IMR-90 (cell line): ENCODE results near the gene KLF2. TPM values are rescaled to one million over a fixed set of nuclear protein-coding genes. Genes with fewer than 3 reads are reported as not detected.

Experiments used
- ATAC-seq: fragments of 200-7000 bp; cut with Tn5 transposase; 2 replicates; pipeline ENCODE4 v1.9.1; 2020; ENCODE audit warnings: low read depth, mild to moderate bottlenecking, moderate library complexity
- BruUV-seq: library from RNA; stranded (reverse); fragments of 400-500 nt; replicated peaks from 2 replicates; lab custom pipeline; 2021; lab: Mats Ljungman, UMichigan
- CTCF ChIA-PET: fragments of 300-600 bp; formaldehyde crosslinking; extraction: SDS; loops from one replicate; lab custom pipeline; 2021; ENCODE audit warnings: antibody characterized with exemption; lab: Yijun Ruan, JAX
- POLR2A ChIA-PET: fragments of 300-600 bp; sonication (Branson Sonifier 250); formaldehyde crosslinking; loops from one replicate; lab custom pipeline; 2022; ENCODE audit warnings: antibody characterized with exemption; ENCODE audit not compliant: unreplicated experiment; lab: Charles Lee
- DNase-seq: peaks from one replicate; pipeline ENCODE4 v3.0.0; 2013
- H2AFZ ChIP-seq: replicated peaks from 2 replicates; pipeline ENCODE3; 2013; ENCODE audit warnings: low read length, mild to moderate bottlenecking; ENCODE audit not compliant: poor library complexity
- H2AK5ac ChIP-seq: 2 replicates; pipeline ENCODE4 v1.6.1; 2013; ENCODE audit warnings: low read depth, low read length, inconsistent platforms
- H2AK9ac ChIP-seq: replicated peaks from 2 replicates; pipeline ENCODE3; 2013; ENCODE audit warnings: mild to moderate bottlenecking, low read depth, low read length, moderate library complexity; ENCODE audit not compliant: poor library complexity
- H2BK120ac ChIP-seq: 2 replicates; pipeline ENCODE4 v1.6.1; 2013; ENCODE audit warnings: low read depth, low read length, inconsistent platforms
- H2BK15ac ChIP-seq: 3 replicates; pipeline ENCODE4 v1.6.1; 2013; ENCODE audit warnings: low read depth, low read length, inconsistent platforms
- H2BK20ac ChIP-seq: 2 replicates; pipeline ENCODE4 v1.6.1; 2013; ENCODE audit warnings: low read depth, mild to moderate bottlenecking, inconsistent platforms, low read length, moderate library complexity
- H2BK5ac ChIP-seq: 2 replicates; pipeline ENCODE4 v1.6.1; 2013; ENCODE audit warnings: mild to moderate bottlenecking, low read depth, low read length, inconsistent platforms; ENCODE audit not compliant: poor library complexity, severe bottlenecking
- H3K14ac ChIP-seq: replicated peaks from 2 replicates; pipeline ENCODE4 v1.6.1; 2013; ENCODE audit warnings: low read depth, low read length, inconsistent platforms
- H3K18ac ChIP-seq: 2 replicates; pipeline ENCODE4 v1.6.1; 2013; ENCODE audit warnings: low read depth, low read length, control low read depth
- H3K23ac ChIP-seq: 2 replicates; pipeline ENCODE4 v1.6.1; 2013; ENCODE audit warnings: low read depth, low read length, inconsistent platforms
- H3K27ac ChIP-seq: 2 replicates; pipeline ENCODE4 v1.5.1; 2013; ENCODE audit warnings: mild to moderate bottlenecking, control low read depth, low read length; ENCODE audit not compliant: insufficient read depth
- H3K27me3 ChIP-seq: 2 replicates; pipeline ENCODE4 v1.6.1; 2013; ENCODE audit warnings: low read length; ENCODE audit not compliant: control insufficient read depth, insufficient read depth
- H3K36me3 ChIP-seq: 2 replicates; pipeline ENCODE4 v1.6.1; 2013; ENCODE audit warnings: low read length, mixed read lengths; ENCODE audit not compliant: control insufficient read depth, insufficient read depth
- H3K4ac ChIP-seq: 2 replicates; pipeline ENCODE4 v1.6.1; 2013; ENCODE audit warnings: low read depth, low read length, inconsistent platforms
- H3K4me1 ChIP-seq: 2 replicates; pipeline ENCODE4 v1.6.1; 2013; ENCODE audit warnings: low read length, mixed read lengths; ENCODE audit not compliant: control insufficient read depth, insufficient read depth
- H3K4me2 ChIP-seq: 2 replicates; pipeline ENCODE4 v1.6.1; 2013; ENCODE audit warnings: low read depth, mild to moderate bottlenecking, control low read depth, low read length, moderate library complexity
- H3K4me3 ChIP-seq: 2 replicates; pipeline ENCODE4 v1.5.1; 2013; ENCODE audit warnings: low read depth, mild to moderate bottlenecking, control low read depth, low read length, moderate library complexity; ENCODE audit not compliant: insufficient read depth
- H3K56ac ChIP-seq: 2 replicates; pipeline ENCODE4 v1.6.1; 2013; ENCODE audit warnings: low read length, inconsistent platforms; ENCODE audit not compliant: insufficient read depth; ENCODE audit errors: extremely low read depth
- H3K79me1 ChIP-seq, 2 experiments: 2 replicates each; pipeline ENCODE4 v1.6.1; 2013; ENCODE audit warnings: low read length in 2 of 2, inconsistent platforms in 1 of 2, low read depth in 1 of 2
- H3K9ac ChIP-seq: 2 replicates; pipeline ENCODE4 v1.6.1; 2013; ENCODE audit warnings: low read depth, low read length, control low read depth
- H3K9me1 ChIP-seq: 2 replicates; pipeline ENCODE4 v1.6.1; 2013; ENCODE audit warnings: low read length, inconsistent platforms; ENCODE audit not compliant: insufficient read depth
- H3K9me3 ChIP-seq: 2 replicates; pipeline ENCODE4 v1.6.1; 2013; ENCODE audit warnings: low read length; ENCODE audit not compliant: control insufficient read depth, insufficient read depth
- H4K20me1 ChIP-seq: 2 replicates; pipeline ENCODE4 v1.6.1; 2013; ENCODE audit warnings: low read length, inconsistent platforms; ENCODE audit not compliant: insufficient read depth
- H4K5ac ChIP-seq: 2 replicates; pipeline ENCODE4 v1.6.1; 2013; ENCODE audit warnings: mild to moderate bottlenecking, low read depth, low read length, control low read depth
- H4K8ac ChIP-seq, 2 experiments: 2 replicates each; pipeline ENCODE4 v1.6.1; 2013; ENCODE audit warnings: low read depth in 2 of 2, low read length in 2 of 2, control low read depth in 1 of 2, inconsistent platforms in 1 of 2
- H4K91ac ChIP-seq: 2 replicates; pipeline ENCODE4 v1.6.1; 2013; ENCODE audit warnings: low read depth, low read length, inconsistent platforms; ENCODE audit not compliant: insufficient read depth
- CEBPB ChIP-seq: IDR thresholded peaks from 2 replicates; pipeline ENCODE4 v1.6.1; 2012; ENCODE audit warnings: low read depth, low read length, improper control_type of control experiment
- FOS ChIP-seq: fragments of 150-350 bp; IDR thresholded peaks from 2 replicates; pipeline ENCODE4 v1.6.1; 2016; ENCODE audit warnings: low read depth, low read length
- MAFK ChIP-seq: IDR thresholded peaks from 2 replicates; pipeline ENCODE4 v1.6.1; 2012; ENCODE audit warnings: low read depth, low read length, improper control_type of control experiment
- MXI1 ChIP-seq: IDR thresholded peaks from 2 replicates; pipeline ENCODE4 v1.6.1; 2012; ENCODE audit warnings: low read depth, mild to moderate bottlenecking, low read length, moderate library complexity, borderline replicate concordance
- NFE2L2 ChIP-seq: fragments of 150-350 bp; IDR thresholded peaks from 2 replicates; pipeline ENCODE4 v1.6.1; 2016; ENCODE audit warnings: low read depth, mild to moderate bottlenecking, low read length
- POLR2A ChIP-seq: IDR thresholded peaks from 2 replicates; pipeline ENCODE4 v1.6.1; 2012; ENCODE audit warnings: mild to moderate bottlenecking, low read depth, low read length
- RAD21 ChIP-seq: IDR thresholded peaks from 2 replicates; pipeline ENCODE4 v1.6.1; 2012; ENCODE audit warnings: low read length, improper control_type of control experiment
- RCOR1 ChIP-seq: IDR thresholded peaks from 2 replicates; pipeline ENCODE4 v1.6.1; 2012; ENCODE audit warnings: mild to moderate bottlenecking, low read length, improper control_type of control experiment; ENCODE audit not compliant: insufficient replicate concordance
- RFX5 ChIP-seq: IDR thresholded peaks from 2 replicates; pipeline ENCODE4 v1.8.0; 2012; ENCODE audit warnings: low read depth, mild to moderate bottlenecking, low read length, moderate library complexity
- SMC3 ChIP-seq: fragments of 150-350 bp; IDR thresholded peaks from 2 replicates; pipeline ENCODE4 v1.6.1; 2016; ENCODE audit warnings: low read depth, mild to moderate bottlenecking, antibody characterized with exemption, low read length, moderate library complexity
- WGBS, 2 experiments: methylation state at CpG; one replicate each; pipeline versions ENCODE4 v1.1.5 to v1.1.7; 2013; ENCODE audit warnings: missing lambda C conversion rate in 2 of 2; ENCODE audit not compliant: insufficient read length in 1 of 2; ENCODE audit errors: extremely low coverage in 2 of 2; 5-methylcytosine and 5-hydroxymethylcytosine counted together
- dilution Hi-C: fragments of 300-500 bp; cut with HindIII; formaldehyde crosslinking; loops from one replicate; pipeline ENCODE4 v1.14.3; 2018; ENCODE audit warnings: low sequenced_read_pairs; ENCODE audit not compliant: unreplicated experiment
- in situ Hi-C: fragments of 300-500 bp; cut with MboI; formaldehyde crosslinking; loops from 3 replicates; pipeline ENCODE4 v1.14.3; 2019; ENCODE audit warnings: low sequenced_read_pairs, inconsistent platforms, mixed read lengths
- intact Hi-C: fragments of 100-400 bp; cut with micrococcal nuclease; formaldehyde crosslinking; loops from 2 replicates; pipeline ENCODE4 v1.10.0; 2022
- polyA plus RNA-seq, 3 experiments: library from polyadenylated mRNA; depleted of rRNA; stranded (reverse); fragments of >200 nt; gene quantifications; 2 replicates each; pipeline ENCODE4 v1.2.3, GENCODE V29; 2012; ENCODE audit warnings: low replicate concordance in 1 of 3
- total RNA-seq: library from RNA; depleted of rRNA; stranded (reverse); fragments of >200 nt; gene quantifications from 2 replicates; pipeline ENCODE4 v1.2.3, GENCODE V29; 2012
- TF ChIP-seq, protein P1 (sequence below): fragments of 150-350 bp; IDR thresholded peaks from 2 replicates; pipeline ENCODE4 v1.6.1; 2017; ENCODE audit warnings: mild to moderate bottlenecking, antibody characterized with exemption, low read length, low read depth
- TF ChIP-seq, protein P2 (sequence below): conservative IDR thresholded peaks from 2 replicates; pipeline ENCODE4 v1.5.1; 2012; ENCODE audit warnings: mild to moderate bottlenecking, low read depth, low read length, improper control_type of control experiment

KLF2 gene
- total and polyA plus RNA-seq, 2 of the 4 experiments (the other 2 are of a cell fraction) = 1.1 to 34.4 TPM

DNA sequence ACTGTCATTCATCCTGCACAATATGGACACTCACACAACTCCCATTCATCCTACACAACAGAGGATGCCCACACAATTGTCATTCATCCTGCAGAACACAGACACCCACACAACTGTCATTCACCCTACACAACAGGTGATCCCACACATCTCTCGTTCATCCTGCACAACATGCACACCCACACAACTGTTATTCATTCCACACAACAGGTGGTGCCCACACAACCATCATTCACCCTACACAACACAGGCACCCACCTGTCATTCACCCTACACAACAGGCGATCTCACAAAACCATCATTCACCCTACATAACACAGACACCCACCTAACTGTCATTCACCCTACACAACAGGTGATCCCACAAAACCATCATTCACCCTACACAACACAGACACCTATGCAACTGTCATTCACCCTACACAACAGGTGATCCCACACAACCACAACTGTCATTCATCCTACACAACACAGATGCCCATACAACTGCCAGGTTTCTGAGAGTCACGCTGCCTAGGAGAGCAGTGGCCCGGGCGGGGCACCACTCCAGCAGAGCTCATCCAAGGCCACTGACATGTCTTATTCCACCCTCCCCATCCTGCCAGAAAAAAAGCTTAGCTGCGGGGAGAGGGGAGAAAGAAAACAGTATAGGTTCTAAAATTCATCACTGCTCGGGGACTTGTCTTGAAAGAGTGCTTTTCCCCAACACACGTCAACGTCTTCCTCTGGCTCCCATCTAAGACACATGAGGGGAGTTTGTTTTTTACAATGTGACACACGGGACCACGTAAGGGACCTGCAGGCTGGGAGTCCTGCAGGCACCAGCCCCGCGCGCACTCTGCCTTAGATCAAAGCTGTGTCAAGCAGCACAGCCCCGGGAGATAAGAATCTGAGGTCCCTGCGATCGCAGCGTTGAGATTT is 44.0 kb downstream of the KLF2 start:
- TF ChIP-seq RFX5 (no peak), SMC3 (no peak), CEBPB (no peak), MXI1 (no peak), NFE2L2 (no peak), MAFK (no peak), RCOR1 (no peak), POLR2A (no peak), FOS (no peak), RAD21 (no peak)
- TF ChIP-seq, protein P1, sequence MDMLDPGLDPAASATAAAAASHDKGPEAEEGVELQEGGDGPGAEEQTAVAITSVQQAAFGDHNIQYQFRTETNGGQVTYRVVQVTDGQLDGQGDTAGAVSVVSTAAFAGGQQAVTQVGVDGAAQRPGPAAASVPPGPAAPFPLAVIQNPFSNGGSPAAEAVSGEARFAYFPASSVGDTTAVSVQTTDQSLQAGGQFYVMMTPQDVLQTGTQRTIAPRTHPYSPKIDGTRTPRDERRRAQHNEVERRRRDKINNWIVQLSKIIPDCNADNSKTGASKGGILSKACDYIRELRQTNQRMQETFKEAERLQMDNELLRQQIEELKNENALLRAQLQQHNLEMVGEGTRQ = no peak
- TF ChIP-seq, protein P2, sequence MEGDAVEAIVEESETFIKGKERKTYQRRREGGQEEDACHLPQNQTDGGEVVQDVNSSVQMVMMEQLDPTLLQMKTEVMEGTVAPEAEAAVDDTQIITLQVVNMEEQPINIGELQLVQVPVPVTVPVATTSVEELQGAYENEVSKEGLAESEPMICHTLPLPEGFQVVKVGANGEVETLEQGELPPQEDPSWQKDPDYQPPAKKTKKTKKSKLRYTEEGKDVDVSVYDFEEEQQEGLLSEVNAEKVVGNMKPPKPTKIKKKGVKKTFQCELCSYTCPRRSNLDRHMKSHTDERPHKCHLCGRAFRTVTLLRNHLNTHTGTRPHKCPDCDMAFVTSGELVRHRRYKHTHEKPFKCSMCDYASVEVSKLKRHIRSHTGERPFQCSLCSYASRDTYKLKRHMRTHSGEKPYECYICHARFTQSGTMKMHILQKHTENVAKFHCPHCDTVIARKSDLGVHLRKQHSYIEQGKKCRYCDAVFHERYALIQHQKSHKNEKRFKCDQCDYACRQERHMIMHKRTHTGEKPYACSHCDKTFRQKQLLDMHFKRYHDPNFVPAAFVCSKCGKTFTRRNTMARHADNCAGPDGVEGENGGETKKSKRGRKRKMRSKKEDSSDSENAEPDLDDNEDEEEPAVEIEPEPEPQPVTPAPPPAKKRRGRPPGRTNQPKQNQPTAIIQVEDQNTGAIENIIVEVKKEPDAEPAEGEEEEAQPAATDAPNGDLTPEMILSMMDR = no peak
- ATAC-seq (no peak), DNase-seq (no peak)
- Histone ChIP-seq H4K5ac (no peak overlapping the region), H3K56ac (no peak overlapping the region), H3K27me3 (no peaks in the 10 kb centered on the region), H2AK5ac (no peak overlapping the region), H3K18ac (no peak overlapping the region), H2BK5ac (no peak overlapping the region), H2BK15ac (no peak overlapping the region), H3K23ac (no peak overlapping the region), H4K8ac (no peak overlapping the region), H3K36me3 (peaks cover 3% of the 10 kb centered on the region; the same call in 1 of the 2 replicates), H3K4me3 (no peak overlapping the region), H3K4ac (no peak overlapping the region), H3K9me1 (peaks cover 12% of the 10 kb centered on the region), H3K4me2 (no peak overlapping the region), H3K9ac (no peak overlapping the region), H4K91ac (no peak overlapping the region), H3K79me1 (peaks cover 7 to 17% of the 10 kb centered on the region in 2 experiments; a peak in 2 of 4 replicates), H3K9me3 (no peaks in the 10 kb centered on the region), H2AK9ac (no peak overlapping the region), H3K4me1 (peaks cover 6% of the 10 kb centered on the region; the same call in 1 of the 2 replicates), H2AFZ (no peak overlapping the region), H4K20me1 (0 out of 2 replicates have a peak, but pooled peaks cover 3% of the 10 kb centered on the region), H2BK120ac (no peak overlapping the region), H2BK20ac (no peak overlapping the region), H3K14ac (peak overlapping the region; percentile 60; the same call in 1 of the 2 replicates), H3K27ac (no peak overlapping the region)
- CTCF ChIA-PET = no interaction called here
- intact Hi-C loops = no loop called here
- WGBS, 2 experiments = 100% methylated on average over 2 of the region's 18 CpGs; no CpG with 5 or more reads in 1 of the 2 experiments
- BruUV-seq = no TSS peak
- POLR2A ChIA-PET = no interaction called here
- in situ Hi-C loops = no loop called here
- dilution Hi-C loops = no loop called here
